Stimulated activated CD4-positive, alpha-beta T cell treated with anti-CD3 and anti-CD28 coated beads, Interleukin-4, amount 100 ng/mL, for 4 hours (primary cell): ENCODE results near the gene FAM237A.

Source experiments
- DNase-seq, 2 experiments: peaks; one replicate each; pipeline ENCODE4 v3.0.0-alpha.2; 2020

Gene FAM237A

GRCh38 chr2:206642075-206643025 is at the start of gene FAM237A:
Gene FAM237A, plus strand, starts transcription at chr2:206642487. Its CDS starts 1,750 bp downstream, at chr2:206644237.
- DNase-seq = no peak

- no peak for DNase-seq
Observed at GRCh38 chr2:206597717-206598218, 44.5 kb upstream of the FAM237A start.

- DNase-seq = no peak
Observed at GRCh38 chr2:206603243-206603642, 39.0 kb upstream of the FAM237A start.

GRCh38 chr2:206610451-206610850 is 31.8 kb upstream of the FAM237A start:
- no peak for DNase-seq

GRCh38 chr2:206611191-206611590 is 31.1 kb upstream of the FAM237A start:
- no peak for DNase-seq

GRCh38 chr2:206611736-206612135 is 30.6 kb upstream of the FAM237A start:
- DNase-seq = no peak

- no peak for DNase-seq
Observed at GRCh38 chr2:206614811-206615210, 27.5 kb upstream of the FAM237A start.

- no peak for DNase-seq
Observed at GRCh38 chr2:206615417-206616089, 26.7 kb upstream of the FAM237A start.

- DNase-seq = no peak
Observed at GRCh38 chr2:206616151-206616550, 26.1 kb upstream of the FAM237A start.

- DNase-seq = no peak
Observed at GRCh38 chr2:206619011-206619410, 23.3 kb upstream of the FAM237A start.

GRCh38 chr2:206626108-206626507 is 16.2 kb upstream of the FAM237A start:
- DNase-seq = no peak

GRCh38 chr2:206627632-206628031 is 14.7 kb upstream of the FAM237A start:
- DNase-seq = no peak

GRCh38 chr2:206631340-206631739 is 10.9 kb upstream of the FAM237A start:
- DNase-seq = no peak

- no peak for DNase-seq
Observed at GRCh38 chr2:206635015-206635414, 7.3 kb upstream of the FAM237A start.

- DNase-seq = no peak
Observed at GRCh38 chr2:206639636-206640035, 2.7 kb upstream of the FAM237A start.

GRCh38 chr2:206641226-206641625 is 1.1 kb upstream of the FAM237A start:
- no peak for DNase-seq

GRCh38 chr2:206647985-206648384 is 5.7 kb downstream of the FAM237A start:
- DNase-seq = no peak

GRCh38 chr2:206657087-206657486 is 14.8 kb downstream of the FAM237A start:
- no peak for DNase-seq

- DNase-seq = no peak
Observed at GRCh38 chr2:206665251-206665650, 23.0 kb downstream of the FAM237A start.

- no peak for DNase-seq
Observed at GRCh38 chr2:206670531-206671319, 28.4 kb downstream of the FAM237A start.

- no peak for DNase-seq
Observed at GRCh38 chr2:206683546-206683945, 41.3 kb downstream of the FAM237A start.

GRCh38 chr2:206688453-206688852 is 46.2 kb downstream of the FAM237A start:
- DNase-seq = no peak

GRCh38 chr2:206688990-206689389 is 46.7 kb downstream of the FAM237A start:
- no peak for DNase-seq
